SK-N-SH treated with all-trans-retinoic acid at 6 μM for 48 hours (cell line): ENCODE measurements around the gene RNF157.
"Not testable (repeated sequence)": the region's sequence is repeated elsewhere in the genome, so short reads cannot be mapped to it uniquely, and the experiment has no call there.

Source experiments
- ATAC-seq: fragments of 200-7000 bp; cut with Tn5 transposase; 3 replicates; pipeline ENCODE4 v1.9.1; 2020; ENCODE audit warnings: mild to moderate bottlenecking, moderate library complexity
- ARNTL ChIP-seq: fragments of 450-650 bp; formaldehyde crosslinking; IDR thresholded peaks from 2 replicates; pipeline ENCODE4 v1.5.0; 2020; ENCODE audit warnings: low read depth, mild to moderate bottlenecking, moderate library complexity, borderline replicate concordance
- BACH2 ChIP-seq: fragments of 250-450 bp; sonication (Bioruptor Pico); IDR thresholded peaks from 2 replicates; pipeline ENCODE4 v1.9.0; 2021; ENCODE audit warnings: mild to moderate bottlenecking, borderline replicate concordance
- CREB5 ChIP-seq: fragments of 250-450 bp; sonication (Bioruptor Pico); IDR thresholded peaks from 2 replicates; pipeline ENCODE4 v1.5.1; 2020; ENCODE audit warnings: low read depth, mild to moderate bottlenecking, moderate library complexity
- CSDC2 ChIP-seq: fragments of 250-450 bp; sonication (Bioruptor Pico); IDR thresholded peaks from 2 replicates; pipeline ENCODE4 v1.5.0; 2020; ENCODE audit warnings: mild to moderate bottlenecking, moderate library complexity
- CSRNP3 ChIP-seq: fragments of 250-450 bp; sonication (Bioruptor Pico); IDR thresholded peaks from 2 replicates; pipeline ENCODE4 v1.5.1; 2021; ENCODE audit warnings: mild to moderate bottlenecking, moderate library complexity
- ESRRG ChIP-seq: fragments of 250-450 bp; sonication (Bioruptor Pico); IDR thresholded peaks from 2 replicates; pipeline ENCODE4 v1.6.1; 2021; ENCODE audit warnings: mild to moderate bottlenecking
- ISL1 ChIP-seq: fragments of 250-450 bp; sonication (Bioruptor Pico); IDR thresholded peaks from 2 replicates; pipeline ENCODE4 v2.1.2; 2022; ENCODE audit warnings: mild to moderate bottlenecking, moderate library complexity
- PATZ1 ChIP-seq: fragments of 250-450 bp; sonication (Bioruptor Pico); IDR thresholded peaks from 2 replicates; pipeline ENCODE4 v1.8.0; 2020; ENCODE audit warnings: mild to moderate bottlenecking, moderate library complexity, borderline replicate concordance
- POU6F1 ChIP-seq: fragments of 250-450 bp; sonication (Bioruptor Pico); IDR thresholded peaks from 2 replicates; pipeline ENCODE4 v1.8.0; 2021; ENCODE audit warnings: low read depth, mild to moderate bottlenecking, moderate library complexity, borderline replicate concordance
- PPARA ChIP-seq: fragments of 250-450 bp; sonication (Bioruptor Pico); IDR thresholded peaks from 2 replicates; pipeline ENCODE4 v1.5.0; 2020; ENCODE audit warnings: mild to moderate bottlenecking, borderline replicate concordance
- RARB ChIP-seq: fragments of 250-450 bp; sonication (Bioruptor Pico); IDR thresholded peaks from 2 replicates; pipeline ENCODE4 v1.8.0; 2021; ENCODE audit warnings: mild to moderate bottlenecking, moderate library complexity
- SNAI2 ChIP-seq: fragments of 250-450 bp; sonication (Bioruptor Pico); IDR thresholded peaks from 2 replicates; pipeline ENCODE4 v1.5.0; 2020; ENCODE audit warnings: mild to moderate bottlenecking, moderate library complexity
- TCF4 ChIP-seq: fragments of 250-450 bp; sonication (Bioruptor Pico); IDR thresholded peaks from 2 replicates; pipeline ENCODE4 v1.8.0; 2021; ENCODE audit warnings: mild to moderate bottlenecking, moderate library complexity, borderline replicate concordance
- TOX ChIP-seq: fragments of 250-450 bp; sonication (Bioruptor Pico); IDR thresholded peaks from 2 replicates; pipeline ENCODE4 v1.8.0; 2021; ENCODE audit warnings: mild to moderate bottlenecking, moderate library complexity, borderline replicate concordance
- TSHZ2 ChIP-seq: fragments of 250-450 bp; sonication (Bioruptor Pico); IDR thresholded peaks from 2 replicates; pipeline ENCODE4 v1.5.0; 2020; ENCODE audit warnings: mild to moderate bottlenecking, moderate library complexity
- ZC3H10 ChIP-seq: fragments of 250-450 bp; sonication (Bioruptor Pico); IDR thresholded peaks from 2 replicates; pipeline ENCODE4 v1.5.1; 2021; ENCODE audit warnings: mild to moderate bottlenecking, moderate library complexity
- ZFP3 ChIP-seq: fragments of 250-450 bp; sonication (Bioruptor Pico); IDR thresholded peaks from 2 replicates; pipeline ENCODE4 v1.5.0; 2020; ENCODE audit warnings: mild to moderate bottlenecking, moderate library complexity
- ZFP30 ChIP-seq: fragments of 450-650 bp; formaldehyde crosslinking; IDR thresholded peaks from 2 replicates; pipeline ENCODE4 v1.5.0; 2022; ENCODE audit warnings: mild to moderate bottlenecking, moderate library complexity
- ZNF565 ChIP-seq: fragments of 450-650 bp; formaldehyde crosslinking; conservative IDR thresholded peaks from 2 replicates; pipeline ENCODE4 v1.5.0; 2020; ENCODE audit warnings: low read depth, mild to moderate bottlenecking, moderate library complexity
- ZNF70 ChIP-seq: fragments of 450-650 bp; formaldehyde crosslinking; IDR thresholded peaks from 2 replicates; pipeline ENCODE4 v1.5.0; 2020; ENCODE audit warnings: mild to moderate bottlenecking, moderate library complexity
- ZNF8 ChIP-seq: fragments of 450-650 bp; formaldehyde crosslinking; IDR thresholded peaks from 2 replicates; pipeline ENCODE4 v1.5.0; 2020; ENCODE audit warnings: mild to moderate bottlenecking, moderate library complexity

Gene RNF157

GRCh38 chr17:76213491-76213890 lies 26.8 kb downstream of the RNF157 start:
- no peak for TF ChIP-seq PPARA
- TF ChIP-seq CSRNP3, result no peak
- no peak for TF ChIP-seq PATZ1 (CRISPR knock-in tag)
- TF ChIP-seq ZFP3 (CRISPR knock-in tag), result no peak
- TF ChIP-seq ZC3H10, result no peak
- no peak for TF ChIP-seq ZNF70
- no peak for TF ChIP-seq ESRRG (CRISPR knock-in tag)
- TF ChIP-seq POU6F1 (CRISPR knock-in tag), result no peak
- TF ChIP-seq SNAI2 (CRISPR knock-in tag), result no peak
- no peak for TF ChIP-seq ZNF8 (CRISPR knock-in tag)
- TF ChIP-seq ARNTL (CRISPR knock-in tag), result no peak
- TF ChIP-seq TOX (CRISPR knock-in tag), result no peak
- TF ChIP-seq RARB (CRISPR knock-in tag), result no peak
- no peak for TF ChIP-seq BACH2 (CRISPR knock-in tag)
- ATAC-seq, result no peak

- ATAC-seq, result no peak
- TF ChIP-seq CSDC2 (CRISPR knock-in tag), result no peak
- TF ChIP-seq ZNF8 (CRISPR knock-in tag), result no peak
- TF ChIP-seq, all 23 proteins: peak for 0
Measured at GRCh38 chr17:76208120-76208519, 32.2 kb downstream of the RNF157 start.

- no peak for TF ChIP-seq CSDC2 (CRISPR knock-in tag)
- TF ChIP-seq TCF4 (CRISPR knock-in tag), result no peak
- TF ChIP-seq CSRNP3, result no peak
- TF ChIP-seq TSHZ2 (CRISPR knock-in tag), result no peak
- TF ChIP-seq ESRRG (CRISPR knock-in tag), result no peak
- no peak for TF ChIP-seq BACH2 (CRISPR knock-in tag)
- TF ChIP-seq ZC3H10, result no peak
- no peak for TF ChIP-seq ZFP30 (CRISPR knock-in tag)
- TF ChIP-seq ISL1, result no peak
- no peak for TF ChIP-seq TOX (CRISPR knock-in tag)
- TF ChIP-seq ZNF565, result no peak
- no peak for TF ChIP-seq CREB5
- TF ChIP-seq PPARA, result no peak
- no peak for ATAC-seq
Measured at GRCh38 chr17:76207275-76208059, 32.8 kb downstream of the RNF157 start.

- not testable (repeated sequence) for ATAC-seq
Measured at GRCh38 chr17:76205542-76206144, 34.6 kb downstream of the RNF157 start.
